Tibial artery (tissue), 4 donors: Measurements from ENCODE around the gene DDX31.

Experiments used
- DNase-seq, 2 donors: peaks; one replicate each; pipeline ENCODE4 v3.0.0-alpha.2; 2019
- H3K27ac ChIP-seq, 2 donors: fragments of 200-600 bp; sonication (generic) in 1 of 2; 1 replicate in 1 of 2; 2 replicates in 1 of 2; pipeline ENCODE4 v1.5.1; 2018 to 2019; ENCODE audit warnings: mild to moderate bottlenecking in 1 of 2
- H3K27me3 ChIP-seq, 2 donors: fragments of 200-600 bp; sonication (generic) in 1 of 2; one replicate each; pipeline versions ENCODE4 v1.5.1 to v1.6.0; 2016 to 2019
- H3K36me3 ChIP-seq, 3 donors: fragments of 200-600 bp; sonication (generic) in 2 of 3; one replicate each; pipeline ENCODE4 v1.5.1; 2016 to 2019; ENCODE audit warnings: mild to moderate bottlenecking in 2 of 3
- H3K4me1 ChIP-seq, 4 donors: fragments of 200-600 bp; sonication (generic) in 2 of 4; 1 replicate in 3 of 4; 2 replicates in 1 of 4; pipeline ENCODE4 v1.5.1; 2016 to 2019
- H3K4me3 ChIP-seq, 2 donors: fragments of 200-600 bp; sonication (generic) in 1 of 2; 1 replicate in 1 of 2; 2 replicates in 1 of 2; pipeline ENCODE4 v1.5.1; 2018 to 2019; ENCODE audit warnings: mild to moderate bottlenecking in 2 of 2
- H3K9me3 ChIP-seq, 3 donors: fragments of 200-600 bp; sonication (generic) in 1 of 3; one replicate each; pipeline ENCODE4 v1.5.1; 2016 to 2019
- intact Hi-C: fragments of 100-400 bp; cut with DNase I; formaldehyde crosslinking; loops from one replicate; pipeline ENCODE4 v1.15.0; 2023; ENCODE audit warnings: low total_unique reads
- TF ChIP-seq, protein P1 (sequence below), 2 experiments: fragments of 200-600 bp in 1 of 2; fragments of 450-650 bp in 1 of 2; IDR thresholded peaks; one replicate each; pipeline ENCODE4 v1.5.1; 2017 to 2019; ENCODE audit warnings: antibody characterized with exemption in 2 of 2, mild to moderate bottlenecking in 1 of 2, moderate library complexity in 1 of 2

Gene DDX31

DNA sequence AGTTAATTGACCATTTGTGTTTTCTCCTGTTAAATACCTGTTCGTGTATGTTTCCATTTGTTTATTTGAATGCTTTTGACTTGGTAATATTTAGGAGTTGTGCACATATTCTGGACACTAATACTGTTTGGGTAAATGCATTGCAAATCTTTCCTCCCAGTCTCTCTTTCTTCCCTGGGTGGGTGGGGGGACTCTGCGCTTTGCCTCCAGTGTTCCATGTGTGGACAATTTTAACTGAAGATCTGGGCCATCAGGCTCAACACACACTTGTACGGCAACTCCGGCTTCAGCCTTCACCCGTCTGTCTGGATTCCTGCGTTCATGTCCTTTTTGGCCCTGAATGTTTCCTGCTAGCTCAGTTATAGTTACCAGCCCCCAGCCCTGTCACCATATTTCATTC is 40.5 kb upstream of the DDX31 start:
- intact Hi-C loops = no loop called here
- Histone ChIP-seq H3K9me3 (no peaks in the 10 kb centered on the region), H3K27ac (no peak overlapping the region), H3K4me3 (no peak overlapping the region), H3K36me3 (no peaks in the 10 kb centered on the region), H3K27me3 (peaks cover 0 to 22% of the 10 kb centered on the region in 2 donors), H3K4me1 (no peaks in the 10 kb centered on the region)
- no peak for DNase-seq
- TF ChIP-seq, protein P1, sequence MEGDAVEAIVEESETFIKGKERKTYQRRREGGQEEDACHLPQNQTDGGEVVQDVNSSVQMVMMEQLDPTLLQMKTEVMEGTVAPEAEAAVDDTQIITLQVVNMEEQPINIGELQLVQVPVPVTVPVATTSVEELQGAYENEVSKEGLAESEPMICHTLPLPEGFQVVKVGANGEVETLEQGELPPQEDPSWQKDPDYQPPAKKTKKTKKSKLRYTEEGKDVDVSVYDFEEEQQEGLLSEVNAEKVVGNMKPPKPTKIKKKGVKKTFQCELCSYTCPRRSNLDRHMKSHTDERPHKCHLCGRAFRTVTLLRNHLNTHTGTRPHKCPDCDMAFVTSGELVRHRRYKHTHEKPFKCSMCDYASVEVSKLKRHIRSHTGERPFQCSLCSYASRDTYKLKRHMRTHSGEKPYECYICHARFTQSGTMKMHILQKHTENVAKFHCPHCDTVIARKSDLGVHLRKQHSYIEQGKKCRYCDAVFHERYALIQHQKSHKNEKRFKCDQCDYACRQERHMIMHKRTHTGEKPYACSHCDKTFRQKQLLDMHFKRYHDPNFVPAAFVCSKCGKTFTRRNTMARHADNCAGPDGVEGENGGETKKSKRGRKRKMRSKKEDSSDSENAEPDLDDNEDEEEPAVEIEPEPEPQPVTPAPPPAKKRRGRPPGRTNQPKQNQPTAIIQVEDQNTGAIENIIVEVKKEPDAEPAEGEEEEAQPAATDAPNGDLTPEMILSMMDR (IDR thresholded peaks at IDR 0.05) = no peak

DNA sequence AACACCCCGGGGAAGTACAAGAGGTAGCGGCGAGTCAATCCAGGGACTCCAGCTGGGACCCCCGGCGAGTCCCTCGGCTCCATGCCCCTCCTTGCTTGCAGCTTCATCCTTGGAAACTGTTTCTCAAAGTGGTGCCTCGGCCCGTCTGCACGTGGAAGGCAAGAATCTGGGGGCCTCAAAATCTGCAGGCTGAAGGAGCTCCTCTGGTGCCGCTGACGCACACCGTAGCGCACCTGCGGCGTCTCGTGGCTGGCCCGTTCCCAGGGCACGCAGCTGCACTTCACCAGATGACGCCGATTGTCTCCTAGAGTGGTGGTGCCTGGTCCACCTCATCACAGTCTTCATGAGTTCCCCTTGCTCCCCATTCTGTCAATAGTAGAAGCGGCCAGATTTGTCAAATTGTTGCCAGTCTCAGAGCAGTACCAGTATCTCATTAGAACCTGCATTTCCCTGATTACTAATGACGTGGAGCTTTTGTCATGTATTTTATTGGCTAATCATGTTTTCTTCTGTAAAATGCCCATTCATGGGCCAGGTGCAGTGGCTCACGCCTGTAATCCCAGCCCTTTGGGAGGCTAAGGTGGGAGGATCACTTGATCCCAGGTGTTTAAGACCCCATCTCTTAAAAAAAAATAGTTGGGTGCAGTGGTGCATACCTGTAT is 39.1 kb upstream of the DDX31 start:
- H3K27me3 ChIP-seq = peaks cover 0 to 24% of the 10 kb centered on the region in 2 donors
- H3K27ac ChIP-seq = no peak overlapping the region
- H3K4me1 ChIP-seq = no peaks in the 10 kb centered on the region
- no peak for DNase-seq
- intact Hi-C loops = no loop called here
- H3K4me3 ChIP-seq = no peak overlapping the region
- H3K9me3 ChIP-seq = no peaks in the 10 kb centered on the region
- TF ChIP-seq, protein P1 (IDR thresholded peaks at IDR 0.05) = no peak
- no peaks in the 10 kb centered on the region for H3K36me3 ChIP-seq

DNA sequence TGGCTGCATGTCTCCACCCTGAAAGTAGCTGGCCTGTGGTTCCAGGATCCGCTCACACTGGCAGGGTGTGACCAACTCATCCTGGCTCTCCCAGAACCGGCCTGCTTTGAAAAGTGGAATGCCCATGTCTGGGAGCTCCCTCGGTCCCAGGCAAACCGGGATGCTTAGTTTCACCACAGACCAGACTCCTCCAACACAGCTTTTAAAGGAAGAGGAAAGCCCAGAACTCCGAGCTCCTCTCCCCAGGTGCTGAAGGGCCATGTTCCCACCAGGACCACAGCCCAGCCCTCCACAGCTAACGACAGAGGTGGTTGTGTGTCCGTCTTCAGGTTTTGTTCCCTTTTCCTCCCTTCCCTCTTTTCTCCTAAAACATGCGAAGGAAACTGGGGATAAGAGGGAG is 38.5 kb upstream of the DDX31 start:
- peaks cover 0 to 24% of the 10 kb centered on the region in 2 donors for H3K27me3 ChIP-seq
- intact Hi-C loops = no loop called here
- H3K4me3 ChIP-seq = no peak overlapping the region
- H3K36me3 ChIP-seq = no peaks in the 10 kb centered on the region
- no peaks in the 10 kb centered on the region for H3K9me3 ChIP-seq
- H3K27ac ChIP-seq = no peak overlapping the region
- TF ChIP-seq, protein P1 (IDR thresholded peaks at IDR 0.05) = no peak
- DNase-seq = no peak
- H3K4me1 ChIP-seq = no peaks in the 10 kb centered on the region

DNA sequence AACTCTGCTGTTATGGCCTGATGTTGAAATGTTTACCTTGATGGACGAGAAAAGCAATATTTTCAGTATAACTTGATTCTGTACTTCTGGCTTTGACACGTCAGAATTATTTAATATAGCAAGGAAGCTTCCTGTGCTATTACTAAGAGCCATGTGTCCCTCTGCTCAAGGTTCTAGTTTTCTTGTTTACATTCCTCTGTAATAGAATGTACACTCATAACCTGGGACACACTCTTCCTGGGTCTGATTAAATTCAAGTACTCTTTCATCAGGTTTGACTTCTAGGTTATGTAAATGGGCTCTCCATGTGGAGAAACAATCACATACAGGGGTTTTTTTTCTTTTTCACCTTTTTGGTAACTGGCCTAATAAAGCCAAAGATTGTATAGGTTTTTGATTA is 33.6 kb upstream of the DDX31 start:
- intact Hi-C loops = no loop called here
- no peak overlapping the region for H3K27ac ChIP-seq
- no peak for DNase-seq
- H3K4me1 ChIP-seq = no peaks in the 10 kb centered on the region
- no peak overlapping the region for H3K4me3 ChIP-seq
- H3K36me3 ChIP-seq = no peaks in the 10 kb centered on the region
- peaks cover 0 to 3% (median 0%) of the 10 kb centered on the region in 3 donors for H3K9me3 ChIP-seq
- TF ChIP-seq, protein P1 (IDR thresholded peaks at IDR 0.05) = no peak
- H3K27me3 ChIP-seq = peaks cover 0 to 15% of the 10 kb centered on the region in 2 donors

DNA sequence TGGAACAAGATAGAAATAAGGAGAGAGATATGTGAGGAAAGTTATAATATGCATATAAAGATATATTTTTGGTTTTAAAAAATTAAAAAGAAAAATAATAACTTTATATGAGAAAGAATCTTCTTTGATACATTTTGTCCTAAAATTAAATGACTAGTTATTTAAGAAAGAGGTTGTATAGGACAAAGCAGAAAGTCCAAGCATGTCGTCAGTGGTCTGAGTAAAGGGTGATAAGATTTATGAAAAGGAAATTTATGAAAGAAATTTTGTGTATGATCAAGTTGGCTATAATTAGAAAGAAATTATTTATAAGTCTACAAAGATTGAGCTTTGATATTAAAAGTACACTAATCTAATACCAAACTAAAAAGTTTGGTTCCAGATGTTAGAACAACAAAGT is 32.5 kb upstream of the DDX31 start:
- Histone ChIP-seq H3K4me1 (no peaks in the 10 kb centered on the region), H3K9me3 (peaks cover 0 to 9% (median 8%) of the 10 kb centered on the region in 3 donors), H3K36me3 (no peaks in the 10 kb centered on the region), H3K27me3 (peaks cover 0 to 13% of the 10 kb centered on the region in 2 donors), H3K27ac (no peak overlapping the region), H3K4me3 (no peak overlapping the region)
- intact Hi-C loops = no loop called here
- DNase-seq = no peak
- TF ChIP-seq, protein P1 (IDR thresholded peaks at IDR 0.05) = no peak
